ENCODE data around the gene FLACC1.

Gene FLACC1

DNA sequence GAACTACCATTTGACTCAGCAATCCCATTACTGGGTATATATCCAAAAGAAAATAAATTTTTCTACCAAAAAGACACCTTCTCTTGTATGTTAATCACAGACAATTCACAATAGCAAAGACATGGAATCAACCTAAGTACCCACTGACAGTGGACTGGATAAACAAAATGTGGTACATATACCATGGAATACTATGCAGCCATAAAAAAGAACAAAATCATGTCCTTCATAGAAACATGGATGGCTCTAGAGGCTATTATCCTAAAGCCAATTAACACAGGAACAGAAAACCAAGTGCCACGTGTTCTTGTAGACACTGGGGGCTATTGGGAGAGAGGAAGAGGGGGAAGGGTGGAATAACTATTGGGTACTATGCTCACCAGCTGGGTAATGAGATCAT is 27.7 kb downstream of the FLACC1 start:
- Histone ChIP-seq H3K4me3 (ENCODE audit: insufficient read length, low read depth) (no peak overlapping the region), H3K27me3 (ENCODE audit: insufficient read depth, insufficient read length) (no peaks in the 10 kb centered on the region), H3K4me1 (ENCODE audit: insufficient read depth, insufficient read length) (no peaks in the 10 kb centered on the region), H3K9ac (ENCODE audit: insufficient read length, low read depth) (no peak overlapping the region), H3K9me3 (ENCODE audit: insufficient read depth, low read length) (no peaks in the 10 kb centered on the region), H3K36me3 (ENCODE audit: insufficient read depth, insufficient read length, low read length) (no peaks in the 10 kb centered on the region)
- DNase-seq (ENCODE audit: low read depth, low spot score): no peak
- TF ChIP-seq SUZ12 (IDR thresholded peaks at IDR 0.05; ENCODE audit: extremely low read depth, insufficient read depth, insufficient read length) (no peak), ZNF274 (IDR thresholded peaks at IDR 0.05; ENCODE audit: low read depth, low read length) (no peak), YY1 (IDR thresholded peaks at IDR 0.05; ENCODE audit: insufficient read depth, insufficient read length) (no peak)

DNA sequence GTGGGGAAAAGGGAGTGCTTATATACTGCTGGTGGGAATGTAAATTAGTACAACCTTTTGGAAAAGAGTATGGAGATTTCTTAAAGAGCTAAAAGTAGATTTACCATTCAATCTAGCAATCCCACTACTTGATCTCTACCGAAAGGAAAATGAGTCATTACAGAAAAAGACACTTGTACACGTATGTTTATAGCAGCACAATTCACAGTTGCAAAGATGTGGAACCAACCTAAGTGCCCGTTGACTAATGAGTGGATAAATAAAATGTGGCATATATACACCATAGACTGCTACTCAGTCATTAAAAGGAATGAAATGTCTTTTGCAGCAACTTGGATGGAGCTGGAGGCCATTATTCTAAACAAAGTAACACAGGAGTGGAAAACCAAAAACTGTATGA is 29.5 kb downstream of the FLACC1 start:
- no peak overlapping the region for H3K4me3 ChIP-seq (ENCODE audit: insufficient read length, low read depth)
- TF ChIP-seq SUZ12 (IDR thresholded peaks at IDR 0.05; ENCODE audit: extremely low read depth, insufficient read depth, insufficient read length): no peak
- no peak for TF ChIP-seq YY1 (IDR thresholded peaks at IDR 0.05; ENCODE audit: insufficient read depth, insufficient read length)
- no peak for TF ChIP-seq ZNF274 (IDR thresholded peaks at IDR 0.05; ENCODE audit: low read depth, low read length)
- no peak for DNase-seq (ENCODE audit: low read depth, low spot score)
- no peaks in the 10 kb centered on the region for H3K27me3 ChIP-seq (ENCODE audit: insufficient read depth, insufficient read length)
- no peaks in the 10 kb centered on the region for H3K4me1 ChIP-seq (ENCODE audit: insufficient read depth, insufficient read length)
- no peak overlapping the region for H3K9ac ChIP-seq (ENCODE audit: insufficient read length, low read depth)
- H3K9me3 ChIP-seq (ENCODE audit: insufficient read depth, low read length): peaks cover 11% of the 10 kb centered on the region
- no peaks in the 10 kb centered on the region for H3K36me3 ChIP-seq (ENCODE audit: insufficient read depth, insufficient read length, low read length)

DNA sequence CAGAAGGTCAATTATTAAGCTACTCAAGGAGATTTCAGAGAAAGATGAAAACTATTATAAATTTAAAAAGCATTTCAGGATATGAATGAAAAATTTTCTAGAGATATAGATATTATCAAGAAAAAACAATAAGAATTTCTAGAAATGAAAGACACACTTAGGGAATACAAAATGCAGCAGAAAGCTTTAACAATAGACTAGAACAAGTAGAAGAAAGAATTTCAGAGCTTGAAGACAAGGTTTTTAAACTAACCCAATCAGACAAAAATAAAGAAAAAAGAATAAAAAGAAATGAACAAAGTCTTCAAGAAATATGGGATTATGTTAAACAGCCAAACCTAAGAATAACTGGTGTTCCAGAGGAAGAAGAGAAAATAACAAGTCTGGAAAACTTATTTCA is 34.4 kb downstream of the FLACC1 start:
- Histone ChIP-seq H3K9me3 (ENCODE audit: insufficient read depth, low read length) (peaks cover 11% of the 10 kb centered on the region), H3K27me3 (ENCODE audit: insufficient read depth, insufficient read length) (no peaks in the 10 kb centered on the region), H3K36me3 (ENCODE audit: insufficient read depth, insufficient read length, low read length) (no peaks in the 10 kb centered on the region), H3K9ac (ENCODE audit: insufficient read length, low read depth) (no peak overlapping the region), H3K4me1 (ENCODE audit: insufficient read depth, insufficient read length) (no peaks in the 10 kb centered on the region), H3K4me3 (ENCODE audit: insufficient read length, low read depth) (no peak overlapping the region)
- DNase-seq (ENCODE audit: low read depth, low spot score): no peak
- no peak for TF ChIP-seq SUZ12 (IDR thresholded peaks at IDR 0.05; ENCODE audit: extremely low read depth, insufficient read depth, insufficient read length)
- TF ChIP-seq YY1 (IDR thresholded peaks at IDR 0.05; ENCODE audit: insufficient read depth, insufficient read length): no peak
- TF ChIP-seq ZNF274 (IDR thresholded peaks at IDR 0.05; ENCODE audit: low read depth, low read length): no peak

DNA sequence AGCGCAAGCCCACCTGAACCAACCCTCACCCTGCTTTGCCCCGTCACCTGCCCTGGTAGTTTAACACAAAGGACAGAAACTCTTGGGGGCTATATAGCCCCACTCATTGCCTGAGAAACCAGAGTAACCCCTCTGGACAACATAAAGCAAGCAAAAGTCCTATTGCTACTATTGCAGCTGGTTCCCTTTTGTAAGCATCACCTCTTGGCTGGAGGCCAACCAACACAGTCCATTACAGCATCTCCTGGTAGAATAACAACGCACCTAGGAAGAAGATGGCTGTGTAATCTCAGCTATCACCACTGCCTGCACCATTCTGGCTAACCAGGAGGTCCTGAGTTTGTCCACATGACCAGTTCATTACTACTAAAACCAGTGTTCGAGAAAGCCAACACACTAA is 36.4 kb downstream of the FLACC1 start:
- Histone ChIP-seq H3K36me3 (ENCODE audit: insufficient read depth, insufficient read length, low read length) (no peaks in the 10 kb centered on the region), H3K27me3 (ENCODE audit: insufficient read depth, insufficient read length) (no peaks in the 10 kb centered on the region), H3K9ac (ENCODE audit: insufficient read length, low read depth) (no peak overlapping the region), H3K9me3 (ENCODE audit: insufficient read depth, low read length) (peaks cover 11% of the 10 kb centered on the region), H3K4me3 (ENCODE audit: insufficient read length, low read depth) (no peak overlapping the region), H3K4me1 (ENCODE audit: insufficient read depth, insufficient read length) (no peaks in the 10 kb centered on the region)
- no peak for DNase-seq (ENCODE audit: low read depth, low spot score)
- TF ChIP-seq YY1 (IDR thresholded peaks at IDR 0.05; ENCODE audit: insufficient read depth, insufficient read length) (no peak), ZNF274 (IDR thresholded peaks at IDR 0.05; ENCODE audit: low read depth, low read length) (no peak), SUZ12 (IDR thresholded peaks at IDR 0.05; ENCODE audit: extremely low read depth, insufficient read depth, insufficient read length) (no peak)

DNA sequence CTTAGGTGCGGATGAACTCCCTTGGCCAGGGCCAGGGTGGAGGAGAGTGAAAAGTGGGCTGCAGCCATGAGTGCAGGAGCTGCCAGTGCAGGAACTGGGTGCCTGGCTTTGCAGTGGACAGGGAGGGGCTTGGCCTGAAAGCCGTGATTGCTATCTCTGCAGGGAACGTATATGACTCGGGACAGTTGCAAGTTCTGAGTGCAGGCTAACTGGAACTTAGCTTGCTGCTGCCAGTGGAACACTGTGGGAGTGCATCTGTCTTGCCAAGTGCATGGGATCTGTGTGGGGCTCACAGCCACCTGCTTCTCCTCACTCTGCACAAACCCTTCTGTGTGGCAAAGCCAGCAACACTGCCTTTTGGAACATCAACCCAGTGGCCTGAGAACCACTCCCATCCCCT is 36.9 kb downstream of the FLACC1 start:
- peaks cover 11% of the 10 kb centered on the region for H3K9me3 ChIP-seq (ENCODE audit: insufficient read depth, low read length)
- TF ChIP-seq SUZ12 (IDR thresholded peaks at IDR 0.05; ENCODE audit: extremely low read depth, insufficient read depth, insufficient read length) (no peak), YY1 (IDR thresholded peaks at IDR 0.05; ENCODE audit: insufficient read depth, insufficient read length) (no peak), ZNF274 (IDR thresholded peaks at IDR 0.05; ENCODE audit: low read depth, low read length) (no peak)
- H3K9ac ChIP-seq (ENCODE audit: insufficient read length, low read depth): no peak overlapping the region
- no peaks in the 10 kb centered on the region for H3K4me1 ChIP-seq (ENCODE audit: insufficient read depth, insufficient read length)
- no peaks in the 10 kb centered on the region for H3K27me3 ChIP-seq (ENCODE audit: insufficient read depth, insufficient read length)
- no peak overlapping the region for H3K4me3 ChIP-seq (ENCODE audit: insufficient read length, low read depth)
- DNase-seq (ENCODE audit: low read depth, low spot score): no peak
- no peaks in the 10 kb centered on the region for H3K36me3 ChIP-seq (ENCODE audit: insufficient read depth, insufficient read length, low read length)

DNA sequence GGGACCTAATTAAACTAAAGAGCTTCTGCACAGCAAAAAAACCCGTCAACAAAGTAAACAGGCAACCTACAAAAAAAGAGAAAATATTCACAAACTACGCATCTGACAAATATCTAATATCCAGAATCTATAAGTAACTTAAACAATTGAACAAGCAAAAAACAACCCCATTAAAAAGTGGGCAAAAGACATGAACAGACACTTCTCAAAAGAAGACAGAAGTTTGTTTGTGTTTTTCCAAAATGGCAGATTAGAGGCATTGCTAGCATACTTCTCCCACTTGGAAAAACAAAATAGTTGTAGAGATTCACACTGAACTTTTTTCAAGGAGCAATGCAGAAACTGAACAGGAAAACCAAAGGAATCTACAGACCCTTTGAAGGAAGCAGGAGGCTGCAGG is 37.6 kb downstream of the FLACC1 start:
- H3K4me3 ChIP-seq (ENCODE audit: insufficient read length, low read depth): no peak overlapping the region
- H3K4me1 ChIP-seq (ENCODE audit: insufficient read depth, insufficient read length): no peaks in the 10 kb centered on the region
- H3K9ac ChIP-seq (ENCODE audit: insufficient read length, low read depth): no peak overlapping the region
- H3K27me3 ChIP-seq (ENCODE audit: insufficient read depth, insufficient read length): no peaks in the 10 kb centered on the region
- no peak for DNase-seq (ENCODE audit: low read depth, low spot score)
- H3K9me3 ChIP-seq (ENCODE audit: insufficient read depth, low read length): peaks cover 11% of the 10 kb centered on the region
- no peak for TF ChIP-seq YY1 (IDR thresholded peaks at IDR 0.05; ENCODE audit: insufficient read depth, insufficient read length)
- TF ChIP-seq ZNF274 (IDR thresholded peaks at IDR 0.05; ENCODE audit: low read depth, low read length): no peak
- TF ChIP-seq SUZ12 (IDR thresholded peaks at IDR 0.05; ENCODE audit: extremely low read depth, insufficient read depth, insufficient read length): no peak
- no peaks in the 10 kb centered on the region for H3K36me3 ChIP-seq (ENCODE audit: insufficient read depth, insufficient read length, low read length)

DNA sequence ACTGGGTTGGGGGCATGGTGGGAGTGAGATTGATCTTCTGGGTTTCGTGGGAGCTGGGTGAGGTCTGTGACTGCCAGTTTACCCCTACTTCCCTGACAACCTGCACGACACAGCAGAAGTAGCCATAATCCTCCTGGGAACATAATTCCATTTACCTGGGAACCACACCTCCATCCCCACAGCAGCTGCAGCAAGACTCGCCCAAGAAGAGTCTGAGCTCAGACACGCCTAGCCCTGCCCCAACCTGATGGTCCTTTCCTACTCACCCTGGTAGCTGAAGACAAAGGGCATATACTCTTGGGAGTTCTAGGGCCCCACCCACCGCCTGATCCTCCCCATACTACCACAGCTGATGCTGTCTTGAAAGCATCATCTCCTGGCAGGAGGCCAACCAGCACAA is 43.8 kb downstream of the FLACC1 start:
- Histone ChIP-seq H3K4me3 (ENCODE audit: insufficient read length, low read depth) (no peak overlapping the region), H3K36me3 (ENCODE audit: insufficient read depth, insufficient read length, low read length) (no peaks in the 10 kb centered on the region), H3K4me1 (ENCODE audit: insufficient read depth, insufficient read length) (no peaks in the 10 kb centered on the region), H3K9ac (ENCODE audit: insufficient read length, low read depth) (no peak overlapping the region), H3K27me3 (ENCODE audit: insufficient read depth, insufficient read length) (no peaks in the 10 kb centered on the region), H3K9me3 (ENCODE audit: insufficient read depth, low read length) (peaks cover 12% of the 10 kb centered on the region)
- no peak for TF ChIP-seq YY1 (IDR thresholded peaks at IDR 0.05; ENCODE audit: insufficient read depth, insufficient read length)
- no peak for TF ChIP-seq SUZ12 (IDR thresholded peaks at IDR 0.05; ENCODE audit: extremely low read depth, insufficient read depth, insufficient read length)
- no peak for TF ChIP-seq ZNF274 (IDR thresholded peaks at IDR 0.05; ENCODE audit: low read depth, low read length)
- no peak for DNase-seq (ENCODE audit: low read depth, low spot score)

DNA sequence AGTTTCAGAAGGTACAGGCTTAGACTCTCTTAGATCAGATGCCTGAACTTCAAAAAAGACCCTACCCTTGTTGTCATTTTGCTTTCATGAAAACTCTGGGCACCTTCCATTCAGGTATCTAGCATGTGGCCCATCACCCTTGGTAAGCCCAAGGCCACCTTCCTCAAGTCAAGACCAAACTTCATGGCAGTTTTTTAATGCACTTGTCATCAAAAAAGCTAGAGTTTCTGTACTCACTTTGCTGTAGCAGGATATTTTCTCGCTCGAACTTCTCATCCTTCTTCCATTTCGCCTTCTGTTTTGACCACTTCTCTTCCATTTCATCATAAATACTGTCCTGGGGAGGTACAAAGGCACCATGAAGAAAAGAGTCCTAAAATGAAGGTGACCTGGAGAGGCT is 48.2 kb downstream of the FLACC1 start:
- TF ChIP-seq YY1 (IDR thresholded peaks at IDR 0.05; ENCODE audit: insufficient read depth, insufficient read length) (no peak), SUZ12 (IDR thresholded peaks at IDR 0.05; ENCODE audit: extremely low read depth, insufficient read depth, insufficient read length) (no peak), ZNF274 (IDR thresholded peaks at IDR 0.05; ENCODE audit: low read depth, low read length) (no peak)
- Histone ChIP-seq H3K4me3 (ENCODE audit: insufficient read length, low read depth) (no peak overlapping the region), H3K9ac (ENCODE audit: insufficient read length, low read depth) (no peak overlapping the region), H3K36me3 (ENCODE audit: insufficient read depth, insufficient read length, low read length) (no peaks in the 10 kb centered on the region), H3K4me1 (ENCODE audit: insufficient read depth, insufficient read length) (no peaks in the 10 kb centered on the region), H3K27me3 (ENCODE audit: insufficient read depth, insufficient read length) (no peaks in the 10 kb centered on the region), H3K9me3 (ENCODE audit: insufficient read depth, low read length) (peaks cover 12% of the 10 kb centered on the region)
- DNase-seq (ENCODE audit: low read depth, low spot score): no peak

Measured in NT2/D1 (cell line).